ENCODE results near the gene SLC1A7.

GRCh38 chr1:53112861-53113260 lies 29.6 kb downstream of the SLC1A7 start:
- TF ChIP-seq CTCF (IDR thresholded peaks at IDR 0.05; ENCODE audit: insufficient read depth, low read length, poor library complexity, severe bottlenecking), result no peak
- TF ChIP-seq EZH2phosphoT487 (conservative IDR thresholded peaks at IDR 0.05; ENCODE audit: low read length), result no peak
